HuH-7 (cell line): Measurements from ENCODE around the gene CFAP206.
"Not testable (repeated sequence)": the region's sequence is repeated elsewhere in the genome, so short reads cannot be mapped to it uniquely, and the experiment has no call there.

ENCODE experiments used
- DNase-seq: peaks from one replicate; pipeline ENCODE4 v3.0.0; 2011; ENCODE audit warnings: low spot score

Gene CFAP206

DNA sequence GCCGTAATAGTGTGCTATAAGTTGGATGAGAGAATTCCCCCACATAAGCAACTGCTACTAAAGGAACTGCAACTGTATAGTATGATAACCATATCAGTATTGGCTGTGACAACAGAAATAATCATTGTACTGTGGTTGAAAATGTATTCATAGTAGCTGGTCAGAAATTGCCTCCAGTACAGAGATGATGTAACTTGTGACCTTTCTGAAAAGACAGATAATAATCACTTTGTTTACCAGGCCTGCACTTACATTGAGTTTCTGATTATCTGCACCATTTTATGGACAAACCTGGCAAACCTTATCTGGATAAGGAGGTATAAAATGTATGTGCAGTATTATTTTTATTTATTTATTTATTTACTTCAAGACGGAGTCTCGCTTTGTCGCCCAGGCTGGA lies 19.0 kb downstream of the CFAP206 start:
- no peak for DNase-seq

DNA sequence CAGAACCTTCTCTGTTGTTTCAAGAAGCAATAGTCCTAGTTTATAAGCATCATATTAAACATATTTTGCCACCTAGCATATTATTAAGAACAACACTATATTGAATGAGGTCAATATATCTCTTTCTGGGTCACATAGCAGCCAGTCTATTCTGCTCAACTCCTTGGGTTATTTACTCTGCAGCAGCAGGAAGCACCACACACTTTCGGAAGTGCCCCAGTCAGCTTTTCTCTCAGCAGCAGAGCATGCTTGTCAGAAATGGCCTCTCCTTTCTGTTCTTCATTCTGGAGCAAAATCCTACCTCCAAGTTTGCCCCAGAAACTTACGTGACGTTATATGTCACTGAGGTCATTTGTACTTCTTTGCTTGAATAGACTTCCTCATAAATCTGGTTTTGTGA lies 22.7 kb downstream of the CFAP206 start:
- DNase-seq, result no peak

DNA sequence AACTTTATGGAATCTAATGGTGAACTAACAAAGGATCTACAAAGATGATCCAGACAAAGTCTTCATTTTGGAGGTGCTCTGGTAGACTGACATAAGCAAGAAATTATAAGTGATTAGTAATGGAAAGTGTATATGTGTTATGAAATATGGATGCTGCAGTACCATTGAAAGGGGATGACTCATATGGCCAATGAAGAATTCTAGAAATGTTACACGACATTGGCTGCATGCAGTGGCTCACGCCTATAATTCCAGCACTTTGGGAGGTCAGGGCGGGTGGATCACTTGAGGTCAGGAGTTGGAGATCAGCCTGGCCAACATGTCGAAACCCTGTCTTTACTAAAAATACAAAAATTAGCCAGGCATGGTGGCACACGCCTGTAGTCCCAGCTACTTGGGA lies 23.5 kb downstream of the CFAP206 start:
- no peak for DNase-seq

DNA sequence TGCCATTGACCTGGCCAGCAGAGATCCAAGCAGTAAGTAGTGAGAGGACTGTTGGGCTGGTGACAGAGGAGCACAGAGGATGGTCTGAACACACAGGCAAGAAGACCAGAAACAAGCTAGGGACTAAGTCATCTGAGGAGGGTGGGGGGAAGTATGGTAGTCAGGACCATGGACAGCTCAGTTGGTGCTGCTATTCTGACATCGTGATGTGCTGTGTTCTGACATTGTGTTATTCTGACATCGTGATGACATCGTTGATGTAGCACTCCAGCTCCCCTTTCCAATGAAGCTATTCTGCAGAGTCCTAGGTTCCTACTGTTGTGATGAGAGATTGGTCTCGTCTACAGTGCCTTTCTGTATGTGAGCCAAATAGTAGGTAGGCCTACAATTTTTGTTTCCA lies 28.7 kb downstream of the CFAP206 start:
- peak; percentile 72 for DNase-seq

DNA sequence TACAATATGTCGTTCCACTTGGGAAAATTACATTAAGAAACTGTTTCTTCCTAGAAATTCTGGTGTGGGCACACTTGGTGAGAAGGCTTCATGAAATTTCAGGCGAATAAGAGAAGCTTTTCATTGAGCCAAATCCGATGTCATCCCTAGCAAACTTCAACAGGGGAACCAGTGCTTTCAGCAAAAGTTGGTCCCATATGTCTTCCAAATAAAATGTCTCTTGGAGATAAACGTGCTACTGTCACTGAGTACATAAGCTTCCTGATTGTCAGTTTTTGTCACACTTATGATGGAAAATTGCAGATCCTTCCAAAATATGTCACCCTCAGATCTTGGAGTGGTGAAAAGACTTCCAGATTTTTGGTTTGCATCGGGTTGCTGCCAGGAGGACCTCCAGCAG lies 33.9 kb downstream of the CFAP206 start:
- DNase-seq, result no peak

DNA sequence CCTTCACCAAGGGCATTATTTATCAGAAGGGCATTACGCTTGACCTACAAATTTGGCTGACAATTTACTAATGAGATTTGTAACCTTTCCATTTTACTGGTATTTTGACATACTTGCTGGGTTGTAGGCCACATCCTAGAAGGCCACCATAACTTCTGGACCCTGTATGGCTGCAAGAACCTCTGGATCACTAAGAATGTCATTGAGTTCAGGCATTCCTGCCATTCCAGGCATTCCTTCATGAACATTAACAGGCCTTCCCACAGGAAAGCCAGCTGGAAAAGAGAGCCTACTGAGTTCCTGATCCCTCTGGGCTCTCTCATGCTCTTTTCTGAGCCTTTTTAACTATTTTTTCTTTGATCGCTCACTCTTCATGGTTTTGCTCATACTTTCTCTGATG lies 36.6 kb downstream of the CFAP206 start:
- DNase-seq, result no peak

- no peak for DNase-seq
These were observed 57.3 kb downstream of the CFAP206 start for GRCh38 chr6:87465051-87465450.

DNA sequence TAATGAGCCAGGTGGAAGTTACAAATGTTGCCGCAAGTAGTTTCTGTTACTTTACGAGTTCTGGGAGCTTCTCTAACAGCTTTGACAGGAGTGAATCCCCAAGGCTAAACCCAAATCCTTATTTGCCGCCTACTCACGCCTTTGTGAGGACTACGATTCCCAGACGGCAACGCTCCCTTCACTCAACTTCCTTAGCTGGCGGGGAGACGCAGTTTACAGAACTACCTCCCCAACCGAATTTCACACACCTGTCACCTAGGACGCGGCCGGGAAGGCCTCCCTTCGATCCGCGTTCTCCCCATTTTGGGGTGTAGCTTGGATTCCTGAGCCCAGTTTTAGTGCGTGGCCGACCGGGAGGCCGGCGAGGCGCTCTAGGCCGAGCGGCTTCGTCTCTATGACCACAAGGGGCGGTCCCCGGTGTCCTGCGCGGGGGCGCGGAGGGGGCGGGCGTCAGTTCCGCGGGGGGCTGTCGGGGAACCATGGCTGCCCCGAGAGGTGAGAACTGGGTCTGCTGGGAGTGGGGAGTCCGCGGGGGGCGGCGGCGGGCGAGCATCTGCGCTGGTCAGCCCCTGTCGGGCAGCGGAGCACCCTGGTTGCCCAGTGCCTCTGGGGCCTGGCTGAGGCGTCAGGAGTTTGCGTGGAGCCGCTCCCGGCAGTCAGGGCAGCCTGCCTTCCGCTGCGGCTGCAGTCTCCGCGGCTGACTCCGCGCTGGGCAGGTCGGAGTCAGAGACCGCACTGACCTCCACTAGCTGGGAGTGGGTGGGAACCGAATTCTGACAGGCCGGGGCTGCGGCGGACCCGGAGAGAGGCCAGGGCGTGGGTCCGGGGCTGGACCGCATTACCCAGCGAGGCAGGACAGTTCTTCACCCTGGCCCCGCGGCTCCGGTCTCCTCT lies 65.0 kb downstream of the CFAP206 start, which contains the start of gene SLC35A1:
Gene SLC35A1, plus strand, starts transcription at position 450 of the 894 bp plus-strand sequence. Its CDS starts 30 bp downstream, at position 480.
- peak; percentile 83 for DNase-seq

- peak; percentile 43 for DNase-seq
These were observed 65.7 kb downstream of the CFAP206 start for GRCh38 chr6:87473419-87473903.

GRCh38 chr6:87481931-87482330 lies 74.2 kb downstream of the CFAP206 start:
- DNase-seq, result no peak

GRCh38 chr6:87482366-87482765 lies 74.6 kb downstream of the CFAP206 start:
- DNase-seq, result no peak

DNA sequence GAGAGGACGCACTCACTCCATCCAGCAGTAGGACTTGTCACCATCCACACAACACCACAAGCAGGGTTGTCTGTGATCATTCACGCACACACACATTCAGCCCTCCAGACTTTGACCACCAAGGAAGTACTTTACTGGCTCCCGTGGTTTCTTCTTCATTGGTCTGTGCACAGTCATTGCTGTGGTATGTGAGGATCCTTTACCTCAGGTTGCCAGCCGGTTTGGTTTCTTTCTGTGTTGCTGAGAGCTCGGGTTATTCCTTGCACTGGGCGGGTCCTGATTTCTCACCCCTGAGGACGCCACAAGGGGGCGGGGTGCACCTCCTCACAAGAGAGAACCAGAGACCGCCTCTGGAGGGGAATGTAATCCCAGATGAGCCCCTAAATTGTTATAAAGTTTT lies 76.2 kb downstream of the CFAP206 start:
- DNase-seq, result no peak

- no peak for DNase-seq
These were observed 76.7 kb downstream of the CFAP206 start for GRCh38 chr6:87484491-87484890.

DNA sequence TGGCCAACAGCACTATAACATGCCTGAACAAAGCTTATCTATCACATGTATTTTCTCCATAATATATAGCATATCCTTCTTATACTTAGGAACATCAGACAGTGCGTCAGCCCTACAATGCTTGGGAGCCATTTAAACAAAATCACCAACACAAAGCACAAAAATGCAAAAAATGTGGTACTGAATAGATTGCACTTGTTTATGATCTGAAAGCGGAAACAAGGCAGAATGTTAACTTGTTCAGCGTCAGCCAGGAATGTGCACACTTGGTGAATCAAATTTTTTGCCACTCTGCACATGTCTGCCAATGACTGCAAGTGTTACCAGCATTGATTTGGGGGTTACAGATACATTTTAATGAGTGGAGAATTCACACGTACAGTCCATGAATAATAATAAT lies 79.8 kb downstream of the CFAP206 start:
- DNase-seq, result no peak

- not testable (repeated sequence) for DNase-seq
These were observed 81.6 kb downstream of the CFAP206 start for GRCh38 chr6:87489326-87489725.

GRCh38 chr6:87494761-87495422 lies 87.1 kb downstream of the CFAP206 start:
- no peak for DNase-seq

DNA sequence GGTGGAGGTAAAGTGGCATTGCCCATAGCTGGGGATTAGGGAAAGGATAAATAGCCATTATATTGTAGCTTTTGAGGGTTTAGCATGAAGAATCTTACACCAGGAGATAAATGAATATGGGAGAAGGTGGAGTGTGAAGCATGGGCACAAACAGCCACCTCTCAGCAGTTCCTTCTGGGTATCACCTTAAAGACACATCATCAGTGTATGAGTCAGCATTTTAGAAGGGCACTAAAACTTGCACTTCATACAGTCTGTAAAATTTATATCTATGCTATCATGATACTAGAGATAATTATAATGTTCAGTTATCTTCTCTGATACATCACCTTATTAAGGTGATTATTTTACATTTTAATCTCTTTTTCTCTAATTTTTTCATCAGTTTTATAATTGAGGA lies 90.3 kb downstream of the CFAP206 start:
- DNase-seq, result no peak

DNA sequence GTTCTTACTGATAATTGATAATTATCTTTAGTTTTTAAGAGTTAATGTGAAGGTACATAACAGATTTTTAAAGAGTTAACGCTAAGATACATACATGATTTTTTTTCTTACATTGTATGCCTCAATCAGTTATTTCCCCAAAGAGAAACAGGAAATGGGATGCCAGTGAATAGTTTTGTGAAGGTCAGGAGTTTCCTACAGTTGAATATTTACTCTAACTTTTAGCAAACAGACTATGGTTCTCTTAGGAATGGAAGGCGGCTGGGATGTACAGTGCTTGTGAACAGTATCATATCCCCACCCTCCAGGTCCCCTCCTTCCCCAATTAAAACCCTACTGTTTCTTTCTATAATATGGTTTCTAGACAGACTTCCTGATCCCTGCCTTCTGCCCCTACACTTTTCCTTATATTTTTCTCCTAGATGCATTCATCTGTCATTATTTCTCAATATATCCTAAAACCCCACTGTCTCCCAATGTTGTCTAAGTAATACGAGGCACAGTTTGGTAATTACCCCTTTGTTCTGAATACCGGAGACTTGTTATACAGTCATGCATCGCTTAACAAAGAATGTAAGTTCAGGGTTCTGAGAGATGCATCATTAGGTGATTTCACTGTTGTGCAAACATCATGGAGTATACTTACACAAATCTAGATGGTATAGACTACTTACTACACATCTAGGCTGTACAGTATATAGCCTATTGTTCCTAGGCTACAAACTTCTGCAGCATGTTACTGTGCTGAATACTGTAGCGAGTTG lies 94.2 kb downstream of the CFAP206 start:
- DNase-seq, result no peak

- DNase-seq, result no peak
These were observed 96.7 kb downstream of the CFAP206 start for GRCh38 chr6:87504441-87504840.
